H1 (cell line): ENCODE results near the gene CAPN10. TPM values are rescaled to one million over a fixed set of nuclear protein-coding genes. Genes with fewer than 3 reads are reported as not detected.
A peak's percentile ranks its signal among the peaks of the same experiment; 100 is the strongest.

Source experiments
- BRCA1 ChIP-seq: IDR thresholded peaks from 2 replicates; pipeline ENCODE4 v1.6.1; 2012; ENCODE audit warnings: low read depth, low read length, improper control_type of control experiment
- CBX5 ChIP-seq: fragments of 300-800, 300-1000 bp; sonication (generic); IDR thresholded peaks from 2 replicates; pipeline ENCODE4 v1.7.1; 2016; ENCODE audit warnings: antibody characterized with exemption, low read length, low read depth
- FOSL1 ChIP-seq: IDR thresholded peaks from 2 replicates; pipeline ENCODE4 v1.6.1; 2011; ENCODE audit warnings: mild to moderate bottlenecking, low read depth, low read length, moderate library complexity; ENCODE audit not compliant: insufficient read depth
- GABPA ChIP-seq: IDR thresholded peaks from 2 replicates; pipeline ENCODE4 v1.6.1; 2011; ENCODE audit warnings: mild to moderate bottlenecking, low read length, moderate library complexity, borderline replicate concordance; ENCODE audit not compliant: insufficient read depth
- HDAC6 ChIP-seq: IDR thresholded peaks from one replicate; pipeline ENCODE4 v1.7.1; 2012; ENCODE audit warnings: low read depth, mild to moderate bottlenecking, inconsistent platforms, low read length, moderate library complexity
- RBBP5 ChIP-seq: IDR thresholded peaks from 2 replicates; pipeline ENCODE4 v1.7.1; 2012; ENCODE audit warnings: low read depth, mild to moderate bottlenecking, inconsistent platforms, low read length, moderate library complexity, borderline replicate concordance
- RNF2 ChIP-seq: fragments of 200-900, 300-1000 bp; sonication (generic); IDR thresholded peaks from 2 replicates; pipeline ENCODE4 v1.7.1; 2016; ENCODE audit warnings: borderline replicate concordance, low read depth, mild to moderate bottlenecking, antibody characterized with exemption, low read length; ENCODE audit not compliant: poor library complexity, severe bottlenecking; ENCODE audit errors: missing control alignments
- TAF1 ChIP-seq: IDR thresholded peaks from 2 replicates; pipeline ENCODE4 v1.6.1; 2011; ENCODE audit warnings: mild to moderate bottlenecking, low read depth, low read length
- polyA plus RNA-seq, 7 experiments: library from polyadenylated mRNA; depleted of rRNA in 3 of 7; stranded (reverse) in 5 of 7; unstranded in 2 of 7; fragments of >200 nt in 5 of 7; fragments of 200-250 nt in 2 of 7; gene quantifications; 1 replicate in 5 of 7; 2 replicates in 1 of 7; 4 replicates in 1 of 7; pipeline versions ENCODE4 v1.2.1 to v1.2.3, GENCODE V29; 2011 to 2013; ENCODE audit warnings: missing spikeins in 2 of 7, mixed read lengths in 2 of 7
- total RNA-seq: library from RNA; stranded (reverse); fragmentation: NEBNext Ultra II Directional; extraction: Animal tissue kit (Norgen Biotek cat#: 25700); gene quantifications from 2 replicates; pipeline ENCODE4 v1.2.1, GENCODE V29; 2021
- TF ChIP-seq, protein P1 (sequence below): fragments of 300-600 bp; sonication (generic); IDR thresholded peaks from 2 replicates; pipeline ENCODE4 v1.7.1; 2012; ENCODE audit warnings: low read length, moderate library complexity, mild to moderate bottlenecking, inconsistent platforms; ENCODE audit not compliant: insufficient replicate concordance

CAPN10 gene
- total and polyA plus RNA-seq, 2 of the 8 experiments (the other 6 are each of a cell fraction or from before 2014, with no cell fraction given) = 30.7 to 39.8 TPM

DNA sequence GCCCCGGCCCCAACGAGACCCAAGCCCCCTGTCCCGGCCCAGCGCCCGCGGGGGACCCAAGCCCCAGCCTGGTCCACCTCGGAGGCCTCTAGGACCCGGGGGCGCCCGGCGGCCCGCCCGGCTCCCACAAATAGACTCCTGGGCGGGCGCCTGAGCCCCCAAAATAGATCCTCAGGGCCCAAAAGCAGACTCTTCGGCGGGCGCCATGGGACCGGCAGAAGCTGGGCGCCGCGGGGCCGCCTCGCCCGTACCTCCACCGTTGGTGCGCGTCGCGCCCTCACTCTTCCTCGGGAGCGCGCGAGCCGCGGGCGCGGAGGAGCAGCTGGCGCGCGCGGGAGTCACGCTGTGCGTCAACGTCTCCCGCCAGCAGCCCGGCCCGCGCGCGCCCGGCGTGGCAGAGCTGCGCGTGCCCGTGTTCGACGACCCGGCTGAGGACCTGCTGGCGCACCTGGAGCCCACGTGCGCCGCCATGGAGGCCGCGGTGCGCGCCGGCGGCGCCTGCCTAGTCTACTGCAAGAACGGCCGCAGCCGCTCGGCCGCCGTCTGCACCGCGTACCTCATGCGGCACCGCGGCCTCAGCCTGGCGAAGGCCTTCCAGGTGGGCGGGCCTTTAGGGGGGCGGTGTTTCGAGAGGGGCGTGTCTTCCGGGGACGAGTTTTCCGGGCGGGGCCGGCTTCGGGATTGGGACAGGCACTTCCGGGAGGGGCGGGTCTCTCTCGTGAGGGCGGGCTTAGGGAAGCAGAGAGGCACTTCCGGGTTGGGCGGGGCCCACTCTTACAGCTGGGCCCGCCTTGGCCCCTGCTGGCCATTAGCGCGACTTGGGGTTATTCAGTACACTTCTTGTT, 25.8 kb upstream of the CAPN10 start (continued):
- TF ChIP-seq RNF2 (no peak), CBX5 (no peak), BRCA1 (no peak), FOSL1 (peak; percentile 90), TAF1 (peak; percentile 90), GABPA (peak; percentile 27; the same call in 1 of the 2 replicates), RBBP5 (peak; percentile 60), HDAC6 (no peak)
- TF ChIP-seq, protein P1, sequence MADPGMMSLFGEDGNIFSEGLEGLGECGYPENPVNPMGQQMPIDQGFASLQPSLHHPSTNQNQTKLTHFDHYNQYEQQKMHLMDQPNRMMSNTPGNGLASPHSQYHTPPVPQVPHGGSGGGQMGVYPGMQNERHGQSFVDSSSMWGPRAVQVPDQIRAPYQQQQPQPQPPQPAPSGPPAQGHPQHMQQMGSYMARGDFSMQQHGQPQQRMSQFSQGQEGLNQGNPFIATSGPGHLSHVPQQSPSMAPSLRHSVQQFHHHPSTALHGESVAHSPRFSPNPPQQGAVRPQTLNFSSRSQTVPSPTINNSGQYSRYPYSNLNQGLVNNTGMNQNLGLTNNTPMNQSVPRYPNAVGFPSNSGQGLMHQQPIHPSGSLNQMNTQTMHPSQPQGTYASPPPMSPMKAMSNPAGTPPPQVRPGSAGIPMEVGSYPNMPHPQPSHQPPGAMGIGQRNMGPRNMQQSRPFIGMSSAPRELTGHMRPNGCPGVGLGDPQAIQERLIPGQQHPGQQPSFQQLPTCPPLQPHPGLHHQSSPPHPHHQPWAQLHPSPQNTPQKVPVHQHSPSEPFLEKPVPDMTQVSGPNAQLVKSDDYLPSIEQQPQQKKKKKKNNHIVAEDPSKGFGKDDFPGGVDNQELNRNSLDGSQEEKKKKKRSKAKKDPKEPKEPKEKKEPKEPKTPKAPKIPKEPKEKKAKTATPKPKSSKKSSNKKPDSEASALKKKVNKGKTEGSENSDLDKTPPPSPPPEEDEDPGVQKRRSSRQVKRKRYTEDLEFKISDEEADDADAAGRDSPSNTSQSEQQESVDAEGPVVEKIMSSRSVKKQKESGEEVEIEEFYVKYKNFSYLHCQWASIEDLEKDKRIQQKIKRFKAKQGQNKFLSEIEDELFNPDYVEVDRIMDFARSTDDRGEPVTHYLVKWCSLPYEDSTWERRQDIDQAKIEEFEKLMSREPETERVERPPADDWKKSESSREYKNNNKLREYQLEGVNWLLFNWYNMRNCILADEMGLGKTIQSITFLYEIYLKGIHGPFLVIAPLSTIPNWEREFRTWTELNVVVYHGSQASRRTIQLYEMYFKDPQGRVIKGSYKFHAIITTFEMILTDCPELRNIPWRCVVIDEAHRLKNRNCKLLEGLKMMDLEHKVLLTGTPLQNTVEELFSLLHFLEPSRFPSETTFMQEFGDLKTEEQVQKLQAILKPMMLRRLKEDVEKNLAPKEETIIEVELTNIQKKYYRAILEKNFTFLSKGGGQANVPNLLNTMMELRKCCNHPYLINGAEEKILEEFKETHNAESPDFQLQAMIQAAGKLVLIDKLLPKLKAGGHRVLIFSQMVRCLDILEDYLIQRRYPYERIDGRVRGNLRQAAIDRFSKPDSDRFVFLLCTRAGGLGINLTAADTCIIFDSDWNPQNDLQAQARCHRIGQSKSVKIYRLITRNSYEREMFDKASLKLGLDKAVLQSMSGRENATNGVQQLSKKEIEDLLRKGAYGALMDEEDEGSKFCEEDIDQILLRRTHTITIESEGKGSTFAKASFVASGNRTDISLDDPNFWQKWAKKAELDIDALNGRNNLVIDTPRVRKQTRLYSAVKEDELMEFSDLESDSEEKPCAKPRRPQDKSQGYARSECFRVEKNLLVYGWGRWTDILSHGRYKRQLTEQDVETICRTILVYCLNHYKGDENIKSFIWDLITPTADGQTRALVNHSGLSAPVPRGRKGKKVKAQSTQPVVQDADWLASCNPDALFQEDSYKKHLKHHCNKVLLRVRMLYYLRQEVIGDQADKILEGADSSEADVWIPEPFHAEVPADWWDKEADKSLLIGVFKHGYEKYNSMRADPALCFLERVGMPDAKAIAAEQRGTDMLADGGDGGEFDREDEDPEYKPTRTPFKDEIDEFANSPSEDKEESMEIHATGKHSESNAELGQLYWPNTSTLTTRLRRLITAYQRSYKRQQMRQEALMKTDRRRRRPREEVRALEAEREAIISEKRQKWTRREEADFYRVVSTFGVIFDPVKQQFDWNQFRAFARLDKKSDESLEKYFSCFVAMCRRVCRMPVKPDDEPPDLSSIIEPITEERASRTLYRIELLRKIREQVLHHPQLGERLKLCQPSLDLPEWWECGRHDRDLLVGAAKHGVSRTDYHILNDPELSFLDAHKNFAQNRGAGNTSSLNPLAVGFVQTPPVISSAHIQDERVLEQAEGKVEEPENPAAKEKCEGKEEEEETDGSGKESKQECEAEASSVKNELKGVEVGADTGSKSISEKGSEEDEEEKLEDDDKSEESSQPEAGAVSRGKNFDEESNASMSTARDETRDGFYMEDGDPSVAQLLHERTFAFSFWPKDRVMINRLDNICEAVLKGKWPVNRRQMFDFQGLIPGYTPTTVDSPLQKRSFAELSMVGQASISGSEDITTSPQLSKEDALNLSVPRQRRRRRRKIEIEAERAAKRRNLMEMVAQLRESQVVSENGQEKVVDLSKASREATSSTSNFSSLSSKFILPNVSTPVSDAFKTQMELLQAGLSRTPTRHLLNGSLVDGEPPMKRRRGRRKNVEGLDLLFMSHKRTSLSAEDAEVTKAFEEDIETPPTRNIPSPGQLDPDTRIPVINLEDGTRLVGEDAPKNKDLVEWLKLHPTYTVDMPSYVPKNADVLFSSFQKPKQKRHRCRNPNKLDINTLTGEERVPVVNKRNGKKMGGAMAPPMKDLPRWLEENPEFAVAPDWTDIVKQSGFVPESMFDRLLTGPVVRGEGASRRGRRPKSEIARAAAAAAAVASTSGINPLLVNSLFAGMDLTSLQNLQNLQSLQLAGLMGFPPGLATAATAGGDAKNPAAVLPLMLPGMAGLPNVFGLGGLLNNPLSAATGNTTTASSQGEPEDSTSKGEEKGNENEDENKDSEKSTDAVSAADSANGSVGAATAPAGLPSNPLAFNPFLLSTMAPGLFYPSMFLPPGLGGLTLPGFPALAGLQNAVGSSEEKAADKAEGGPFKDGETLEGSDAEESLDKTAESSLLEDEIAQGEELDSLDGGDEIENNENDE = no peak
